MCF 10A (cell line): ENCODE results near the gene IRX5. TPM values are rescaled to one million over a fixed set of nuclear protein-coding genes. Genes with fewer than 3 reads are reported as not detected.

Experiments used
- BruUV-seq: library from RNA; stranded (reverse); fragments of 400-500 nt; replicated peaks from 2 replicates; lab custom pipeline; 2021; lab: Mats Ljungman, UMichigan
- CTCF ChIA-PET: fragments of 300-600 bp; sonication (Branson Sonifier 250); formaldehyde crosslinking; extraction: SDS; loops from one replicate; lab custom pipeline; 2021; ENCODE audit warnings: antibody characterized with exemption, inconsistent platforms; lab: Yijun Ruan, JAX
- POLR2A ChIA-PET: fragments of 300-600, 350-650 bp; sonication (Branson Sonifier 250); formaldehyde crosslinking; extraction: SDS; loops from one replicate; lab custom pipeline; 2020; ENCODE audit warnings: antibody characterized with exemption, inconsistent platforms; lab: Yijun Ruan, JAX
- DNase-seq: peaks from one replicate; pipeline ENCODE4 v3.0.0-alpha.2; 2018; ENCODE audit not compliant: unreplicated experiment
- H3K27ac Mint-ChIP-seq: one replicate; pipeline ENCODE4 v1.8.0; 2022; ENCODE audit warnings: mild to moderate bottlenecking, low read depth, mixed read lengths; ENCODE audit not compliant: unreplicated experiment
- H3K27me3 Mint-ChIP-seq: one replicate; pipeline ENCODE4 v1.8.0; 2022; ENCODE audit warnings: mixed read lengths; ENCODE audit not compliant: insufficient read depth, unreplicated experiment
- H3K36me3 Mint-ChIP-seq: one replicate; pipeline ENCODE4 v1.8.0; 2022; ENCODE audit warnings: mild to moderate bottlenecking, moderate library complexity, mixed read lengths; ENCODE audit not compliant: insufficient read depth, unreplicated experiment
- H3K4me1 Mint-ChIP-seq: one replicate; pipeline ENCODE4 v1.8.0; 2022; ENCODE audit warnings: mixed read lengths; ENCODE audit not compliant: insufficient read depth, unreplicated experiment
- H3K4me3 Mint-ChIP-seq: one replicate; pipeline ENCODE4 v1.8.0; 2022; ENCODE audit warnings: mild to moderate bottlenecking, moderate library complexity, mixed read lengths; ENCODE audit not compliant: unreplicated experiment
- H3K9me3 Mint-ChIP-seq: one replicate; pipeline ENCODE4 v1.8.0; 2022; ENCODE audit warnings: mixed read lengths; ENCODE audit not compliant: unreplicated experiment
- intact Hi-C: fragments of 100-400 bp; cut with micrococcal nuclease; formaldehyde crosslinking; loops from 2 replicates; pipeline ENCODE4 v1.14.1; 2022
- total RNA-seq: library from RNA; stranded (reverse); gene quantifications from 2 replicates; pipeline ENCODE4 v1.2.3, GENCODE V29; 2022
- TF ChIP-seq, protein P1 (sequence below): fragments of 200-600 bp; IDR thresholded peaks from one replicate; pipeline ENCODE4 v1.8.0; 2022; ENCODE audit warnings: antibody characterized with exemption, mild to moderate bottlenecking; ENCODE audit not compliant: unreplicated experiment

Gene IRX5
- total RNA-seq, 1 experiment from 2014 or later, result 7.8 TPM

DNA sequence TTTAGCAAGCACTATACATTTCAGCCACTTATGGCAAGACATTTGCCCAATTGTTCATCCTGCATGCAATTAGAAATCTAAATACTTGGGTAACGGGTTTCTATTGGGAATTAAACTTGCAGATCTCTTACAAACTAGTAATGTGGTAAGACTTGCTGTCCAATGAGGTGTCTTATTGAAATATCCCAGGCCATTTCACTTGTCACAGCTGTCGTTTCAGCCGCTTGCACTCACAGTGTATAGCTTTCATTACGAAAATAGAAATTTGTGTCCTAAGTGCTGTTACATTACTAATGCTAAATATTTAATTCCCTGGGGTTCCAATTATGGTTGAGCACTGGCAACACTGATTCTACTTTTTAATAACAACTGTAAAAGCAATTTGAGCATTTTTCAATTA is 40.3 kb upstream of the IRX5 start:
- Mint-ChIP-seq H3K27ac (no peak overlapping the region), H3K4me3 (no peak overlapping the region), H3K9me3 (no peaks in the 10 kb centered on the region), H3K4me1 (no peaks in the 10 kb centered on the region), H3K27me3 (no peaks in the 10 kb centered on the region), H3K36me3 (no peaks in the 10 kb centered on the region)
- no peak for DNase-seq
- no TSS peak for BruUV-seq
- TF ChIP-seq, protein P1, sequence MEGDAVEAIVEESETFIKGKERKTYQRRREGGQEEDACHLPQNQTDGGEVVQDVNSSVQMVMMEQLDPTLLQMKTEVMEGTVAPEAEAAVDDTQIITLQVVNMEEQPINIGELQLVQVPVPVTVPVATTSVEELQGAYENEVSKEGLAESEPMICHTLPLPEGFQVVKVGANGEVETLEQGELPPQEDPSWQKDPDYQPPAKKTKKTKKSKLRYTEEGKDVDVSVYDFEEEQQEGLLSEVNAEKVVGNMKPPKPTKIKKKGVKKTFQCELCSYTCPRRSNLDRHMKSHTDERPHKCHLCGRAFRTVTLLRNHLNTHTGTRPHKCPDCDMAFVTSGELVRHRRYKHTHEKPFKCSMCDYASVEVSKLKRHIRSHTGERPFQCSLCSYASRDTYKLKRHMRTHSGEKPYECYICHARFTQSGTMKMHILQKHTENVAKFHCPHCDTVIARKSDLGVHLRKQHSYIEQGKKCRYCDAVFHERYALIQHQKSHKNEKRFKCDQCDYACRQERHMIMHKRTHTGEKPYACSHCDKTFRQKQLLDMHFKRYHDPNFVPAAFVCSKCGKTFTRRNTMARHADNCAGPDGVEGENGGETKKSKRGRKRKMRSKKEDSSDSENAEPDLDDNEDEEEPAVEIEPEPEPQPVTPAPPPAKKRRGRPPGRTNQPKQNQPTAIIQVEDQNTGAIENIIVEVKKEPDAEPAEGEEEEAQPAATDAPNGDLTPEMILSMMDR, result no peak
- ChIA-PET POLR2A (interaction anchor here (1.1 kb wide), 1 partner anchor 22 kb away, joined by 3 read pairs; no protein-coding TSS in a partner anchor), CTCF (no interaction called here)
- intact Hi-C loops, result no loop called here

DNA sequence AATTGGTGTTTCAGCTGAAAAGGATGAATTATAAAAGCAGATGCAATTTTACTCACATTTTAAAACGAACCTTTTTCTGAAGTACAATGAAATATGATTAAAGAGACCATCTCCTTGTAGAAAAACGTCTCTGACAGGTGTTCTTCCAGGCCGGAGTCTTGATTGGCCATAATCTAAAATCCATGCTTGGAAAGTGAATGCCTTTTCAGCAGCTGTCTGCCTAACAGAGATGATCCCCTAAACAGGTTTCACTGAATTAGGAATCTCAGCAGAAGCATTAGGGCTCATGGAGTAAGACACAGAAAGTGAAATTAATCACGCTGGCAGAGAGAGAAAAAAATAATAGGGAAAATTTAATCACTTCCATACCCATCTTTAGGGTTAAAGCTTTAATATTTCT is 39.3 kb upstream of the IRX5 start:
- CTCF ChIA-PET, result interaction anchor here (0.5 to 0.9 kb wide), 3 partner anchors 24 to 46 kb away, joined by 3 to 4 read pairs (median 4); no protein-coding TSS in a partner anchor
- H3K36me3 Mint-ChIP-seq, result no peaks in the 10 kb centered on the region

DNA sequence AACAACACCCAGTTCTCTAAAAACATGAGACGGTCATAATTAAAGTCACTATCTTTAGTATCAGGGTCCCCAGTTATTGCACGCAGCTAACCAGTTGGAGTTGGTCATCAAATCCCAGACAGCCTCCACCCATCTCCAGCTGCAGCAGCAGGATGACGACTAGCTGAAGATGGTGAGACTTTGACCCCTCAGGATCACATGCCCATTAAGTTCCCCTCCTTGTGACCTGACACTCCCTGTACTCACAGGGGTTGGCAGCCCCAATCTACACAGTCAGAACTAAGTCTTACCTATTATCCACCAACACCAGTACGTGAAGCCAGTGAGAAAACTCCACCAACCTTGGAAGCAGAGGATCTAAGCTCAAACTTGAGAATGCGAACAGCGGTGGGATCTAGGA is 37.7 kb upstream of the IRX5 start:
- DNase-seq, result no peak
- Mint-ChIP-seq H3K27ac (no peak overlapping the region), H3K27me3 (no peaks in the 10 kb centered on the region), H3K9me3 (no peaks in the 10 kb centered on the region), H3K4me3 (no peak overlapping the region), H3K4me1 (no peaks in the 10 kb centered on the region), H3K36me3 (no peaks in the 10 kb centered on the region)
- TF ChIP-seq, protein P1, result no peak
- ChIA-PET POLR2A (no interaction called here), CTCF (no interaction called here)
- BruUV-seq, result no TSS peak
- intact Hi-C loops, result no loop called here

More for the DNA sequence above, 39.3 kb upstream of the IRX5 start:
- H3K9me3 Mint-ChIP-seq, result no peaks in the 10 kb centered on the region
- no peak overlapping the region for H3K4me3 Mint-ChIP-seq
- TF ChIP-seq, protein P1, result no peak
- intact Hi-C loops, result no loop called here
- H3K4me1 Mint-ChIP-seq, result no peaks in the 10 kb centered on the region
- POLR2A ChIA-PET, result interaction anchor here (0.6 to 1.1 kb wide), 3 partner anchors 21 to 213 kb away, joined by 3 read pairs; no protein-coding TSS in a partner anchor
- H3K27ac Mint-ChIP-seq, result no peak overlapping the region
- no TSS peak for BruUV-seq
- no peaks in the 10 kb centered on the region for H3K27me3 Mint-ChIP-seq
- DNase-seq, result no peak

DNA sequence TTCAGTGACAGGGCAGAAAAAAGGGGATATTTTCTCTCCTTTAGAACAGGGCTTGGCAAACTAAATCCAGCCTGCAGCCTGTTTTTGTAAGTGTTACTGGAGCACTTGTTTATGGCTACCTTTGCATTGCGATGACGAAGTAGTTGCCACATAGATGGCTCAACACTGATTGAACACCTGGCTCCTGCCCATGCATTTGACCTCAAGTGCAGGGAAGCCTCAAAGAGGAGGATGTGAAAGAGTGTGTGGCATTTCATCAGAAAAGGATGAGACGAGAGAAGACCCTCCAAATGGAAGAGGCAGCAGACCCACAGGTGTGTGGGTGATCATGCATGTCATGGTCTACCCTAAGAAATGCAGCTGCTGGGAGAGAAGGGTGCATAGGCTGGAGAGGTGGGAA is 32.7 kb upstream of the IRX5 start:
- TF ChIP-seq, protein P1, result no peak
- intact Hi-C loops, result no loop called here
- H3K27me3 Mint-ChIP-seq, result no peaks in the 10 kb centered on the region
- H3K27ac Mint-ChIP-seq, result no peak overlapping the region
- H3K36me3 Mint-ChIP-seq, result no peaks in the 10 kb centered on the region
- BruUV-seq, result no TSS peak
- ChIA-PET CTCF (no interaction called here), POLR2A (interaction anchor here (0.6 kb wide), 1 partner anchor 139 kb away, joined by 3 read pairs; no protein-coding TSS in a partner anchor)
- H3K4me3 Mint-ChIP-seq, result no peak overlapping the region
- no peaks in the 10 kb centered on the region for H3K4me1 Mint-ChIP-seq
- no peaks in the 10 kb centered on the region for H3K9me3 Mint-ChIP-seq
- DNase-seq, result no peak
